Nephron (organoid): ENCODE results near the gene DDX28.

ENCODE experiments used
- H3K27ac Mint-ChIP-seq, 3 experiments: 2 replicates each; pipeline ENCODE4 v1.8.0; 2020; ENCODE audit warnings: mixed read lengths in 3 of 3, mild to moderate bottlenecking in 2 of 3, moderate library complexity in 1 of 3
- H3K27me3 Mint-ChIP-seq: 2 replicates; pipeline ENCODE4 v1.8.0; 2021; ENCODE audit warnings: low read depth, mild to moderate bottlenecking, moderate library complexity, mixed read lengths
- H3K36me3 Mint-ChIP-seq: 2 replicates; pipeline ENCODE4 v1.8.0; 2020; ENCODE audit warnings: low read depth, mixed read lengths
- H3K4me1 Mint-ChIP-seq: 2 replicates; pipeline ENCODE4 v1.8.0; 2020; ENCODE audit warnings: mixed read lengths
- H3K4me3 Mint-ChIP-seq, 3 experiments: 2 replicates each; pipeline ENCODE4 v1.8.0; 2020; ENCODE audit warnings: mild to moderate bottlenecking in 3 of 3, mixed read lengths in 3 of 3, moderate library complexity in 2 of 3
- H3K9me3 Mint-ChIP-seq: 2 replicates; pipeline ENCODE4 v1.8.0; 2020; ENCODE audit warnings: mixed read lengths
- TF ChIP-seq, protein P1 (sequence below), 3 experiments: fragments of 200-600 bp; sonication (generic); IDR thresholded peaks; one replicate each; pipeline ENCODE4 v1.5.0; 2021; ENCODE audit warnings: antibody characterized with exemption in 3 of 3; ENCODE audit not compliant: unreplicated experiment in 3 of 3

The DDX28 gene, protein sequence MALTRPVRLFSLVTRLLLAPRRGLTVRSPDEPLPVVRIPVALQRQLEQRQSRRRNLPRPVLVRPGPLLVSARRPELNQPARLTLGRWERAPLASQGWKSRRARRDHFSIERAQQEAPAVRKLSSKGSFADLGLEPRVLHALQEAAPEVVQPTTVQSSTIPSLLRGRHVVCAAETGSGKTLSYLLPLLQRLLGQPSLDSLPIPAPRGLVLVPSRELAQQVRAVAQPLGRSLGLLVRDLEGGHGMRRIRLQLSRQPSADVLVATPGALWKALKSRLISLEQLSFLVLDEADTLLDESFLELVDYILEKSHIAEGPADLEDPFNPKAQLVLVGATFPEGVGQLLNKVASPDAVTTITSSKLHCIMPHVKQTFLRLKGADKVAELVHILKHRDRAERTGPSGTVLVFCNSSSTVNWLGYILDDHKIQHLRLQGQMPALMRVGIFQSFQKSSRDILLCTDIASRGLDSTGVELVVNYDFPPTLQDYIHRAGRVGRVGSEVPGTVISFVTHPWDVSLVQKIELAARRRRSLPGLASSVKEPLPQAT

GRCh38 chr16:68022728-68023537 is at the start of gene DDX28, which contains the start of gene DUS2:
DDX28 (minus strand) TSS chr16:68023232; CDS start chr16:68023202, 30 bp downstream.
DUS2 (plus strand) TSS chr16:68023284; CDS start chr16:68038024, 14,740 bp downstream.
- H3K27ac Mint-ChIP-seq, result peak within 1 kb of the TSS; percentile 89 to 97 (median 92)
- H3K9me3 Mint-ChIP-seq, result no peaks in the 10 kb centered on the region
- peaks cover 19% of the 10 kb centered on the region for H3K36me3 Mint-ChIP-seq
- H3K4me1 Mint-ChIP-seq, result peaks cover 4% of the 10 kb centered on the region
- TF ChIP-seq, protein P1, sequence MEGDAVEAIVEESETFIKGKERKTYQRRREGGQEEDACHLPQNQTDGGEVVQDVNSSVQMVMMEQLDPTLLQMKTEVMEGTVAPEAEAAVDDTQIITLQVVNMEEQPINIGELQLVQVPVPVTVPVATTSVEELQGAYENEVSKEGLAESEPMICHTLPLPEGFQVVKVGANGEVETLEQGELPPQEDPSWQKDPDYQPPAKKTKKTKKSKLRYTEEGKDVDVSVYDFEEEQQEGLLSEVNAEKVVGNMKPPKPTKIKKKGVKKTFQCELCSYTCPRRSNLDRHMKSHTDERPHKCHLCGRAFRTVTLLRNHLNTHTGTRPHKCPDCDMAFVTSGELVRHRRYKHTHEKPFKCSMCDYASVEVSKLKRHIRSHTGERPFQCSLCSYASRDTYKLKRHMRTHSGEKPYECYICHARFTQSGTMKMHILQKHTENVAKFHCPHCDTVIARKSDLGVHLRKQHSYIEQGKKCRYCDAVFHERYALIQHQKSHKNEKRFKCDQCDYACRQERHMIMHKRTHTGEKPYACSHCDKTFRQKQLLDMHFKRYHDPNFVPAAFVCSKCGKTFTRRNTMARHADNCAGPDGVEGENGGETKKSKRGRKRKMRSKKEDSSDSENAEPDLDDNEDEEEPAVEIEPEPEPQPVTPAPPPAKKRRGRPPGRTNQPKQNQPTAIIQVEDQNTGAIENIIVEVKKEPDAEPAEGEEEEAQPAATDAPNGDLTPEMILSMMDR (IDR thresholded peaks at IDR 0.05; ENCODE audit: unreplicated experiment in 3 of 3), result no peak
- H3K27me3 Mint-ChIP-seq, result no peaks in the 10 kb centered on the region
- H3K4me3 Mint-ChIP-seq, result peak within 1 kb of the TSS; percentile 100

DNA sequence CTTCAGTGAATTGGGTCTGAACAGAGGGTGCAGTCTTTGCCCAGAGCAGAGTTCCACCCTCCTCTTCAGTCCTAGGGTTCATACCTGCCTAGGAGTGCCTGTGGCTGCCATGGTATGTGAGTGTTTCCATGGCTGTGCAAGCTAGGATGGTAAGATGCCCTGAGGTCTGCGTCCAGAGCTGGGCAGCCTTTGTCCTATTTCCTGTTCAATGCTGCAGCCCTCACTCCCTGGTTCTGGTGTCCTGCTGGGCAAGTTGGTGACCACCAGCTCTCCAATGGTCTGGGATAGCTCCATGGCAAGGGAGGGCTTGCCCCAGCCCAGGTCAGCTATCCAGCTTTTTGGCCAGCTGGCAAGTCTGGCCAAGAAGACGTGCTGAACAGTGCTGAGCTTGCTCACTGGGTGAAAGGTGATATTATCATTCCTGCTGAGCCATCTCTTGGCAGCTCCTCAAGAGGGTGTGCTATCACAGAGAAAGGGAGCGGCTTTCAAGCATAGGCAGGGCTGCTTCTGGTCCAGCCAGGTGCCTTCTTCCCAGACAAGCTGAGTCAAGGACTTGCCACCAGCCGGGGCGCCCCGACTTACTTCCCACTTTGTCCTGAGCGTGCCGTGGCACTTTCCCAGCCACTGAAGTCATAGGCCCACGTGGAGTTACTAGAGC is 49.1 kb upstream of the DDX28 start:
- Mint-ChIP-seq H3K4me1 (peaks cover 44% of the 10 kb centered on the region), H3K9me3 (no peaks in the 10 kb centered on the region), H3K27ac (peak overlapping the region in 2 of 3 experiments; percentile 60 to 70), H3K4me3 (no peak overlapping the region), H3K27me3 (no peaks in the 10 kb centered on the region), H3K36me3 (peaks cover 53% of the 10 kb centered on the region)
- TF ChIP-seq, protein P1 (IDR thresholded peaks at IDR 0.05; ENCODE audit: unreplicated experiment in 3 of 3), result no peak

DNA sequence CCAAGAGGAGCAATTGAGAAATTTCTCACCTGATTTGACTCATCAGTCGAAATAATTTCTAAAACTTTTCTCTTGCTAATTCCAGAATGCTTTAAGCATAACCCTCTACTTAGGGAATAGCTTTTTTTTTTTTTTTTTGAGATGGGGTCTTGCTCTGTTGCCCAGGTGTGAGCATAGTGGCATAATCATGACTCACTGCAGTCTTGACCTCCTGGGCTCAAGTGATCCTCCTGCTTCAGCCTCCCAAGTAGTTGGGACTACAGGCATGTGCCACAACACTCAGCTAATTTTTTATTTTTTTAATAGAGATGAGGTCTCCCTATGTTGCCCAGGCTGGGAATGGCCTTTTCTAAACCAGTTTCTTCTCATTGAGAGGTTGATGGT is 48.5 kb upstream of the DDX28 start:
- peaks cover 50% of the 10 kb centered on the region for H3K36me3 Mint-ChIP-seq
- no peak overlapping the region for H3K27ac Mint-ChIP-seq
- H3K4me1 Mint-ChIP-seq, result peaks cover 45% of the 10 kb centered on the region
- H3K9me3 Mint-ChIP-seq, result no peaks in the 10 kb centered on the region
- no peak overlapping the region for H3K4me3 Mint-ChIP-seq
- TF ChIP-seq, protein P1 (IDR thresholded peaks at IDR 0.05; ENCODE audit: unreplicated experiment in 3 of 3), result no peak
- no peaks in the 10 kb centered on the region for H3K27me3 Mint-ChIP-seq

- TF ChIP-seq, protein P1 (IDR thresholded peaks at IDR 0.05; ENCODE audit: unreplicated experiment in 3 of 3), result no peak
- H3K9me3 Mint-ChIP-seq, result no peaks in the 10 kb centered on the region
- H3K36me3 Mint-ChIP-seq, result peaks cover 45% of the 10 kb centered on the region
- peak overlapping the region in 2 of 3 experiments; percentile 29 to 65 for H3K27ac Mint-ChIP-seq
- H3K4me1 Mint-ChIP-seq, result peaks cover 50% of the 10 kb centered on the region
- no peak overlapping the region for H3K4me3 Mint-ChIP-seq
- no peaks in the 10 kb centered on the region for H3K27me3 Mint-ChIP-seq
Observed at GRCh38 chr16:68070806-68071517, 47.9 kb upstream of the DDX28 start.

- peaks cover 40% of the 10 kb centered on the region for H3K36me3 Mint-ChIP-seq
- no peak overlapping the region for H3K4me3 Mint-ChIP-seq
- H3K4me1 Mint-ChIP-seq, result peaks cover 54% of the 10 kb centered on the region
- no peaks in the 10 kb centered on the region for H3K27me3 Mint-ChIP-seq
- H3K27ac Mint-ChIP-seq, result peak overlapping the region; percentile 29 to 61 (median 46)
- H3K9me3 Mint-ChIP-seq, result no peaks in the 10 kb centered on the region
- TF ChIP-seq, protein P1 (IDR thresholded peaks at IDR 0.05; ENCODE audit: unreplicated experiment in 3 of 3), result no peak
Observed at GRCh38 chr16:68070249-68070730, 47.3 kb upstream of the DDX28 start.
